ENCODE measurements around the gene UBIAD1. TPM values are rescaled to one million over a fixed set of nuclear protein-coding genes. Genes with fewer than 3 reads are reported as not detected.
"Not testable (repeated sequence)": the region's sequence is repeated elsewhere in the genome, so short reads cannot be mapped to it uniquely, and the experiment has no call there.

UBIAD1 gene
- total RNA-seq, 4 donors from 2014 or later = 4.6 to 16.2 (median 9.9) TPM

DNA sequence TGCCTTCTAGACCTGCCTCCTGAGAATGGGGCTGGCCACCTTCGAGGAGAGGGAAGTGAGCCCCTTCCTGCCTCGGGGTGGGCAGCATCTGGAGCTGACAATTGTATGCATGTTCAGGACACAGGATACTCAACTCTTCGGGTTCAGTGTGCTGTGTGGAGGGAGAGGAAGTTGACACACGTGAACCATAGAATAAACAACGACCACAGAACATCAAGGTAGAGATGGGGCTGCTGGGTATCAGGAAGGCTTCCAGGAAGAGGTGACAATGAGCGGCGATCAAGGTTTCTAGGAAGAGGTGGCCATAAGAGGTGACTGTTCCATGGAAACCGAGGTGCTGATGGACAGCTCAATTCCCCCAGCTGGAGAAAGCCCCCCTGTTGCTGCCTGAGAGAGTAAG is 22.0 kb downstream of the UBIAD1 start:
- no peak for TF ChIP-seq POLR2A (IDR thresholded peaks at IDR 0.05)
- TF ChIP-seq, protein P1, sequence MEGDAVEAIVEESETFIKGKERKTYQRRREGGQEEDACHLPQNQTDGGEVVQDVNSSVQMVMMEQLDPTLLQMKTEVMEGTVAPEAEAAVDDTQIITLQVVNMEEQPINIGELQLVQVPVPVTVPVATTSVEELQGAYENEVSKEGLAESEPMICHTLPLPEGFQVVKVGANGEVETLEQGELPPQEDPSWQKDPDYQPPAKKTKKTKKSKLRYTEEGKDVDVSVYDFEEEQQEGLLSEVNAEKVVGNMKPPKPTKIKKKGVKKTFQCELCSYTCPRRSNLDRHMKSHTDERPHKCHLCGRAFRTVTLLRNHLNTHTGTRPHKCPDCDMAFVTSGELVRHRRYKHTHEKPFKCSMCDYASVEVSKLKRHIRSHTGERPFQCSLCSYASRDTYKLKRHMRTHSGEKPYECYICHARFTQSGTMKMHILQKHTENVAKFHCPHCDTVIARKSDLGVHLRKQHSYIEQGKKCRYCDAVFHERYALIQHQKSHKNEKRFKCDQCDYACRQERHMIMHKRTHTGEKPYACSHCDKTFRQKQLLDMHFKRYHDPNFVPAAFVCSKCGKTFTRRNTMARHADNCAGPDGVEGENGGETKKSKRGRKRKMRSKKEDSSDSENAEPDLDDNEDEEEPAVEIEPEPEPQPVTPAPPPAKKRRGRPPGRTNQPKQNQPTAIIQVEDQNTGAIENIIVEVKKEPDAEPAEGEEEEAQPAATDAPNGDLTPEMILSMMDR (IDR thresholded peaks at IDR 0.05) = no peak
- Histone ChIP-seq H3K27ac (no peak overlapping the region), H3K27me3 (no peaks in the 10 kb centered on the region), H3K36me3 (peaks cover 0 to 56% (median 0%) of the 10 kb centered on the region in 3 donors), H3K4me3 (no peak overlapping the region), H3K4me1 (no peaks in the 10 kb centered on the region), H3K9me3 (no peaks in the 10 kb centered on the region)
- DNase-seq = no peak
- intact Hi-C loops (cut with DNase I) = no loop called here
- WGBS, 2 donors = 67 to 71% methylated on average over 6 of the region's 8 CpGs

GRCh38 chr1:11295905-11296304 is 22.9 kb downstream of the UBIAD1 start:
- Histone ChIP-seq H3K9me3 (no peaks in the 10 kb centered on the region), H3K27me3 (no peaks in the 10 kb centered on the region), H3K4me3 (no peak overlapping the region), H3K4me1 (no peaks in the 10 kb centered on the region), H3K36me3 (peaks cover 0 to 46% (median 0%) of the 10 kb centered on the region in 3 donors), H3K27ac (no peak overlapping the region)
- TF ChIP-seq, protein P1 (IDR thresholded peaks at IDR 0.05) = no peak
- no peak for TF ChIP-seq POLR2A (IDR thresholded peaks at IDR 0.05)
- intact Hi-C loops (cut with DNase I) = no loop called here
- no peak for DNase-seq
- 83 to 94% methylated on average over 2 of the region's 2 CpGs for WGBS, 2 donors

- H3K9me3 ChIP-seq; H3K4me3 ChIP-seq; H3K4me1 ChIP-seq; DNase-seq; H3K27ac ChIP-seq; H3K27me3 ChIP-seq; intact Hi-C loops (cut with DNase I): not testable (repeated sequence)
- peaks cover 0 to 38% (median 0%) of the 10 kb centered on the region in 3 donors for H3K36me3 ChIP-seq
- 87 to 100% methylated on average over 5 of the region's 5 CpGs for WGBS, 2 donors
These were observed 24.8 kb downstream of the UBIAD1 start for GRCh38 chr1:11297774-11298173.

DNA sequence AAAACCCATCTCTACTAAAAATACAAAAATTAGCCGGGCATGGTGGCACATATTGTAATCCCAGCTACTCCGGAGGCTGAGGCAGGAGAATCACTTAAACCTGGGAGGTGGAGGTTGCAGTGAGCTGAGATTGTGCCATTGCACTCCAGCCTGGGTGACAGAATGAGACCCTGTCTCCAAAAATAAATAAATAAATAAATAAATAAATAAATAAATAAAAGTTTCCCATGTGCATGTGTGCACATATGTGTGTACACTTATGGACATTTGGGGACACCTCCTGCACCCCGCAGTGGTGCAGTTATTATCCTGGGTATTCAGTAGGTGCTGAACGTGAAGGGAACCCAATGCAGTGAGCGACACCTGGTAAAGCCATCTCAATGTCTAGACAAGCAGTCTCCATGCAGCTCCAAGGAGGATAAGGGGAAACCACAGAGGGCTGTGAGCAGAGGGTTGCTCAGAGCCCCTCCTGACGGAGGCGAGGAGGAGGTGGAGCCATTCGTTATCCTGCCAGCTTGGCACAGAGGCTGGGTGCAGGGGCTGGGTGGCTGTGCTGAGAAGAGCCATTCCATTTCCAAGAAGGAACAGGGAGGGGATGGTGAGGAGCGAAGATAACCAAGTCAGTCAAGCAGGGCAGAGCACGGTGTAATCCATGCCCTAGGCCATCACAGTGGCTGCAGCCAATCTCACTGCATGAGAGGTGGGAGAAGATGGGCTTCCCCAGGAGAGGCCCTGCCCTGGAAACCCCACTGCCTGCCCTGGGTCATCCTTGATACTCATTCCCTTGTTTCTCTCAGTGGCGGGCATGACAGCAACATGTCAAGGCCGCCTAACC is 25.6 kb downstream of the UBIAD1 start:
- DNase-seq = no peak
- TF ChIP-seq, protein P1 (IDR thresholded peaks at IDR 0.05) = no peak
- Histone ChIP-seq H3K4me3 (no peak overlapping the region), H3K27ac (no peak overlapping the region), H3K9me3 (no peaks in the 10 kb centered on the region), H3K4me1 (no peaks in the 10 kb centered on the region), H3K27me3 (no peaks in the 10 kb centered on the region), H3K36me3 (peaks cover 0 to 30% (median 0%) of the 10 kb centered on the region in 3 donors)
- WGBS, 2 donors = 90 to 91% methylated on average over 11 to 12 of the region's 12 CpGs
- intact Hi-C loops (cut with DNase I) = no loop called here

- intact Hi-C loops (cut with DNase I) = no loop called here
- no peak for TF ChIP-seq POLR2A (IDR thresholded peaks at IDR 0.05)
- TF ChIP-seq, protein P1 (IDR thresholded peaks at IDR 0.05) = no peak
- WGBS, 2 donors = 67 to 71% methylated on average over 10 of the region's 10 CpGs
- no peak overlapping the region for H3K4me3 ChIP-seq
- DNase-seq = no peak
- no peaks in the 10 kb centered on the region for H3K4me1 ChIP-seq
- H3K27ac ChIP-seq = no peak overlapping the region
- H3K9me3 ChIP-seq = no peaks in the 10 kb centered on the region
- peaks cover 0 to 24% (median 0%) of the 10 kb centered on the region in 3 donors for H3K36me3 ChIP-seq
- H3K27me3 ChIP-seq = no peaks in the 10 kb centered on the region
These were observed 26.2 kb downstream of the UBIAD1 start for GRCh38 chr1:11299225-11299574.

All from esophagus squamous epithelium (tissue), 5 donors.